ENCODE results near the gene EPHB6.

EPHB6 gene

GRCh38 chr7:142894985-142895593 lies 40.2 kb downstream of the EPHB6 start:
- Histone ChIP-seq H3K4me1 (ENCODE audit: control extremely low read depth in 1 of 4, control insufficient read depth in 4 of 4, insufficient read depth in 4 of 4, low read length in 3 of 4) (no peaks in the 10 kb centered on the region), H3K27me3 (replicated peaks in 2 of 5; ENCODE audit: control insufficient read depth in 4 of 5, insufficient read depth in 5 of 5, low read length in 4 of 5) (peaks cover 0 to 8% (median 0%) of the 10 kb centered on the region in 5 experiments), H3K4me3 (ENCODE audit: control insufficient read depth in 1 of 7, extremely low read depth in 1 of 7, insufficient read depth in 4 of 7, low read depth in 2 of 7, low read length in 6 of 7) (no peak overlapping the region), H3K27ac (ENCODE audit: insufficient read depth in 1 of 2, low read depth in 1 of 2, low read length in 2 of 2, poor library complexity in 1 of 2, severe bottlenecking in 2 of 2) (no peak overlapping the region), H3K9me3 (ENCODE audit: control extremely low read depth in 1 of 5, control insufficient read depth in 4 of 5, insufficient read depth in 2 of 5, low read depth in 1 of 5, low read length in 4 of 5) (no peaks in the 10 kb centered on the region), H3K36me3 (ENCODE audit: control insufficient read depth in 4 of 4, insufficient read depth in 4 of 4, low read length in 3 of 4) (no peaks in the 10 kb centered on the region)
- 91% methylated on average over 4 of the region's 6 CpGs for WGBS (ENCODE audit: insufficient coverage)
- ChIA-PET POLR2A (no interaction called here), CTCF (interaction anchor here (0.9 to 2.4 kb wide), 5 partner anchors 8 to 33 kb away, joined by 3 to 6 read pairs (median 4); no protein-coding TSS in a partner anchor)
- DNase-seq = no peak

GRCh38 chr7:142896151-142896550 lies 41.3 kb downstream of the EPHB6 start:
- H3K4me1 ChIP-seq (ENCODE audit: control extremely low read depth in 1 of 4, control insufficient read depth in 4 of 4, insufficient read depth in 4 of 4, low read length in 3 of 4) = no peaks in the 10 kb centered on the region
- CTCF ChIA-PET = no interaction called here
- DNase-seq = no peak
- no peaks in the 10 kb centered on the region for H3K9me3 ChIP-seq (ENCODE audit: control extremely low read depth in 1 of 5, control insufficient read depth in 4 of 5, insufficient read depth in 2 of 5, low read depth in 1 of 5, low read length in 4 of 5)
- POLR2A ChIA-PET = no interaction called here
- WGBS (ENCODE audit: insufficient coverage) = no CpG with 5 or more reads among the region's 3 CpGs
- no peak overlapping the region for H3K27ac ChIP-seq (ENCODE audit: insufficient read depth in 1 of 2, low read depth in 1 of 2, low read length in 2 of 2, poor library complexity in 1 of 2, severe bottlenecking in 2 of 2)
- no peak overlapping the region for H3K4me3 ChIP-seq (ENCODE audit: control insufficient read depth in 1 of 7, extremely low read depth in 1 of 7, insufficient read depth in 4 of 7, low read depth in 2 of 7, low read length in 6 of 7)
- peaks cover 0 to 8% (median 0%) of the 10 kb centered on the region in 5 experiments for H3K27me3 ChIP-seq (replicated peaks in 2 of 5; ENCODE audit: control insufficient read depth in 4 of 5, insufficient read depth in 5 of 5, low read length in 4 of 5)
- H3K36me3 ChIP-seq (ENCODE audit: control insufficient read depth in 4 of 4, insufficient read depth in 4 of 4, low read length in 3 of 4) = no peaks in the 10 kb centered on the region

- CTCF ChIA-PET = interaction anchor here (2.2 kb wide), 1 partner anchor 15 kb away, joined by 11 read pairs; no protein-coding TSS in a partner anchor
- no peak for DNase-seq
- Histone ChIP-seq H3K36me3 (ENCODE audit: control insufficient read depth in 4 of 4, insufficient read depth in 4 of 4, low read length in 3 of 4) (no peaks in the 10 kb centered on the region), H3K9me3 (ENCODE audit: control extremely low read depth in 1 of 5, control insufficient read depth in 4 of 5, insufficient read depth in 2 of 5, low read depth in 1 of 5, low read length in 4 of 5) (no peaks in the 10 kb centered on the region), H3K27ac (ENCODE audit: insufficient read depth in 1 of 2, low read depth in 1 of 2, low read length in 2 of 2, poor library complexity in 1 of 2, severe bottlenecking in 2 of 2) (no peak overlapping the region), H3K27me3 (replicated peaks in 2 of 5; ENCODE audit: control insufficient read depth in 4 of 5, insufficient read depth in 5 of 5, low read length in 4 of 5) (peaks cover 0 to 8% (median 0%) of the 10 kb centered on the region in 5 experiments), H3K4me3 (ENCODE audit: control insufficient read depth in 1 of 7, extremely low read depth in 1 of 7, insufficient read depth in 4 of 7, low read depth in 2 of 7, low read length in 6 of 7) (no peak overlapping the region), H3K4me1 (ENCODE audit: control extremely low read depth in 1 of 4, control insufficient read depth in 4 of 4, insufficient read depth in 4 of 4, low read length in 3 of 4) (no peaks in the 10 kb centered on the region)
- POLR2A ChIA-PET = no interaction called here
- no CpG with 5 or more reads among the region's 3 CpGs for WGBS (ENCODE audit: insufficient coverage)
Measured at GRCh38 chr7:142896741-142897379, 42.0 kb downstream of the EPHB6 start.

- ChIA-PET POLR2A (no interaction called here), CTCF (interaction anchor here (1.3 to 2.2 kb wide), 2 partner anchors 12 to 16 kb away, joined by 5 to 11 read pairs; no protein-coding TSS in a partner anchor)
- 95% methylated on average over 7 of the region's 7 CpGs for WGBS (ENCODE audit: insufficient coverage)
Measured at GRCh38 chr7:142897691-142898090, 42.8 kb downstream of the EPHB6 start.

GRCh38 chr7:142898377-142899170 lies 43.7 kb downstream of the EPHB6 start:
- POLR2A ChIA-PET = no interaction called here
- CTCF ChIA-PET = interaction anchor here (0.7 to 2.2 kb wide), 3 partner anchors 11 to 77 kb away, joined by 4 to 11 read pairs (median 5); no protein-coding TSS in a partner anchor
- no peak for DNase-seq
- 100% methylated on average over 1 of the region's 3 CpGs for WGBS (ENCODE audit: insufficient coverage)
- no peaks in the 10 kb centered on the region for H3K9me3 ChIP-seq (ENCODE audit: control extremely low read depth in 1 of 5, control insufficient read depth in 4 of 5, insufficient read depth in 2 of 5, low read depth in 1 of 5, low read length in 4 of 5)
- peaks cover 0 to 2% (median 0%) of the 10 kb centered on the region in 5 experiments for H3K27me3 ChIP-seq (replicated peaks in 2 of 5; ENCODE audit: control insufficient read depth in 4 of 5, insufficient read depth in 5 of 5, low read length in 4 of 5)
- no peak overlapping the region for H3K27ac ChIP-seq (ENCODE audit: insufficient read depth in 1 of 2, low read depth in 1 of 2, low read length in 2 of 2, poor library complexity in 1 of 2, severe bottlenecking in 2 of 2)
- H3K4me1 ChIP-seq (ENCODE audit: control extremely low read depth in 1 of 4, control insufficient read depth in 4 of 4, insufficient read depth in 4 of 4, low read length in 3 of 4) = no peaks in the 10 kb centered on the region
- H3K36me3 ChIP-seq (ENCODE audit: control insufficient read depth in 4 of 4, insufficient read depth in 4 of 4, low read length in 3 of 4) = no peaks in the 10 kb centered on the region
- H3K4me3 ChIP-seq (ENCODE audit: control insufficient read depth in 1 of 7, extremely low read depth in 1 of 7, insufficient read depth in 4 of 7, low read depth in 2 of 7, low read length in 6 of 7) = no peak overlapping the region

More at GRCh38 chr7:142897691-142898090, 42.8 kb downstream of the EPHB6 start:
- no peaks in the 10 kb centered on the region for H3K36me3 ChIP-seq (ENCODE audit: control insufficient read depth in 4 of 4, insufficient read depth in 4 of 4, low read length in 3 of 4)
- no peaks in the 10 kb centered on the region for H3K9me3 ChIP-seq (ENCODE audit: control extremely low read depth in 1 of 5, control insufficient read depth in 4 of 5, insufficient read depth in 2 of 5, low read depth in 1 of 5, low read length in 4 of 5)
- H3K4me1 ChIP-seq (ENCODE audit: control extremely low read depth in 1 of 4, control insufficient read depth in 4 of 4, insufficient read depth in 4 of 4, low read length in 3 of 4) = no peaks in the 10 kb centered on the region
- H3K27ac ChIP-seq (ENCODE audit: insufficient read depth in 1 of 2, low read depth in 1 of 2, low read length in 2 of 2, poor library complexity in 1 of 2, severe bottlenecking in 2 of 2) = no peak overlapping the region
- no peak overlapping the region for H3K4me3 ChIP-seq (ENCODE audit: control insufficient read depth in 1 of 7, extremely low read depth in 1 of 7, insufficient read depth in 4 of 7, low read depth in 2 of 7, low read length in 6 of 7)
- DNase-seq = no peak
- H3K27me3 ChIP-seq (replicated peaks in 2 of 5; ENCODE audit: control insufficient read depth in 4 of 5, insufficient read depth in 5 of 5, low read length in 4 of 5) = peaks cover 0 to 5% (median 0%) of the 10 kb centered on the region in 5 experiments

GRCh38 chr7:142899661-142900060 lies 44.8 kb downstream of the EPHB6 start:
- 78% methylated on average over 1 of the region's 3 CpGs for WGBS (ENCODE audit: insufficient coverage)

More at GRCh38 chr7:142899661-142900060, 44.8 kb downstream of the EPHB6 start:
- POLR2A ChIA-PET = no interaction called here
- CTCF ChIA-PET = interaction anchor here (0.6 to 2.1 kb wide), 2 partner anchors 11 to 492 kb away, joined by 3 to 8 read pairs; no protein-coding TSS in a partner anchor
- Histone ChIP-seq H3K36me3 (ENCODE audit: control insufficient read depth in 4 of 4, insufficient read depth in 4 of 4, low read length in 3 of 4) (no peaks in the 10 kb centered on the region), H3K4me1 (ENCODE audit: control extremely low read depth in 1 of 4, control insufficient read depth in 4 of 4, insufficient read depth in 4 of 4, low read length in 3 of 4) (no peaks in the 10 kb centered on the region), H3K27me3 (replicated peaks in 2 of 5; ENCODE audit: control insufficient read depth in 4 of 5, insufficient read depth in 5 of 5, low read length in 4 of 5) (peaks cover 0 to 2% (median 0%) of the 10 kb centered on the region in 5 experiments), H3K27ac (ENCODE audit: insufficient read depth in 1 of 2, low read depth in 1 of 2, low read length in 2 of 2, poor library complexity in 1 of 2, severe bottlenecking in 2 of 2) (no peak overlapping the region), H3K9me3 (ENCODE audit: control extremely low read depth in 1 of 5, control insufficient read depth in 4 of 5, insufficient read depth in 2 of 5, low read depth in 1 of 5, low read length in 4 of 5) (peaks cover 0 to 7% (median 3%) of the 10 kb centered on the region in 5 experiments), H3K4me3 (ENCODE audit: control insufficient read depth in 1 of 7, extremely low read depth in 1 of 7, insufficient read depth in 4 of 7, low read depth in 2 of 7, low read length in 6 of 7) (no peak overlapping the region)
- DNase-seq = no peak

Measured in common myeloid progenitor, CD34-positive (primary cell).